Brain microvascular endothelial cell (primary cell): ENCODE measurements around the gene ELOVL7.

Source experiments
- DNase-seq: peaks from one replicate; pipeline ENCODE4 v3.0.0-alpha.2; 2020
- H3K27ac ChIP-seq: fragments of 250-450 bp; sonication (Bioruptor Pico); 2 replicates; pipeline ENCODE4 v1.5.1; 2020; ENCODE audit warnings: mild to moderate bottlenecking, moderate library complexity
- H3K27me3 ChIP-seq: fragments of 250-450 bp; sonication (Bioruptor Pico); replicated peaks from 2 replicates; pipeline ENCODE4 v1.5.1; 2020; ENCODE audit warnings: mild to moderate bottlenecking
- H3K36me3 ChIP-seq: fragments of 250-450 bp; sonication (Bioruptor Pico); replicated peaks from 2 replicates; pipeline ENCODE4 v1.5.1; 2020; ENCODE audit warnings: mild to moderate bottlenecking
- H3K4me3 ChIP-seq: 2 replicates; pipeline ENCODE4 v1.5.1; 2011; ENCODE audit warnings: low read depth, mild to moderate bottlenecking, control low read depth, low read length, moderate library complexity
- CTCF ChIP-seq: IDR thresholded peaks from 2 replicates; pipeline ENCODE4 v1.5.1; 2011; ENCODE audit warnings: low read depth, mild to moderate bottlenecking, moderate library complexity, low read length, control low read depth, inconsistent platforms; ENCODE audit errors: missing control alignments
- in situ Hi-C: cut with HindIII; loops from 2 replicates; pipeline ENCODE4 v1.10.0; 2017; ENCODE audit warnings: low sequenced_read_pairs, low pct_ligation_motif_present

Gene ELOVL7

GRCh38 chr5:60829490-60830266 lies 14.4 kb downstream of the ELOVL7 start:
- no peaks in the 10 kb centered on the region for H3K36me3 ChIP-seq
- no peak for TF ChIP-seq CTCF
- H3K27ac ChIP-seq = no peak overlapping the region
- no peak for DNase-seq
- H3K4me3 ChIP-seq = no peak overlapping the region
- in situ Hi-C loops = no loop called here
- no peaks in the 10 kb centered on the region for H3K27me3 ChIP-seq

- no peak overlapping the region for H3K4me3 ChIP-seq
- H3K36me3 ChIP-seq = no peaks in the 10 kb centered on the region
- in situ Hi-C loops = no loop called here
- no peaks in the 10 kb centered on the region for H3K27me3 ChIP-seq
- no peak for TF ChIP-seq CTCF
- no peak for DNase-seq
- H3K27ac ChIP-seq = no peak overlapping the region
Measured at GRCh38 chr5:60827201-60827600, 16.9 kb downstream of the ELOVL7 start.

GRCh38 chr5:60826653-60827052 lies 17.4 kb downstream of the ELOVL7 start:
- no peak for DNase-seq
- Histone ChIP-seq H3K27me3 (no peaks in the 10 kb centered on the region), H3K27ac (no peak overlapping the region), H3K36me3 (no peaks in the 10 kb centered on the region), H3K4me3 (no peak overlapping the region)
- in situ Hi-C loops = no loop called here
- TF ChIP-seq CTCF = no peak

- Histone ChIP-seq H3K4me3 (no peak overlapping the region), H3K27me3 (no peaks in the 10 kb centered on the region), H3K27ac (no peak overlapping the region), H3K36me3 (no peaks in the 10 kb centered on the region)
- DNase-seq = no peak
- in situ Hi-C loops = no loop called here
- TF ChIP-seq CTCF = no peak
Measured at GRCh38 chr5:60823574-60823973, 20.5 kb downstream of the ELOVL7 start.

- Histone ChIP-seq H3K27ac (no peak overlapping the region), H3K27me3 (no peaks in the 10 kb centered on the region), H3K4me3 (no peak overlapping the region), H3K36me3 (no peaks in the 10 kb centered on the region)
- no peak for TF ChIP-seq CTCF
- DNase-seq = no peak
- in situ Hi-C loops = no loop called here
Measured at GRCh38 chr5:60822285-60822556, 21.8 kb downstream of the ELOVL7 start.
